HTERT RPE-1 (cell line): ENCODE results near the gene TOP2B.

ENCODE experiments used
- in situ Hi-C: fragments of 300-500 bp; cut with MboI; formaldehyde crosslinking; loops from 4 replicates; pipeline ENCODE4 v1.14.3; 2020; ENCODE audit warnings: low sequenced_read_pairs

Gene TOP2B

GRCh38 chr3:25566358-25566920, 98.3 kb downstream of the TOP2B start:
- in situ Hi-C loops, result no loop called here

DNA sequence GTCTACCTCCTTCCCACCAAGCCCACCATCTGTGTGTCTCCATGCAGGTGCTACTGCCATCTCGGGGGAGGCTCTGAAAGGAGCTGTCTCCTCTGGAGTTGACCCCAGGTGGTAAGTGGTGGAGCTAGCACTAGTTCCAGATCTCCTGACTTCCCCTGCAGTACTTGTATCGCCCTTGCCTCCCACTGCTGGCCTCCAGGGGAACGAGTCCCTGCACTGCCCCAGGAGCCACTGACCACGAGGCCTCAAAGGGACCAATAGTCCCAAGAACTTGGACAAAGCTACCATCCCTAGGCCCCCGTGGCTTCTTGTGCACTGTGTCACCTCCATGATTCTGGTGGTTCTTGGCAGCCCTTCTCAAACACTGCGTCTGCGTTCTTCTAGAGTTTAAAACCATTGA, 98.9 kb downstream of the TOP2B start:
- in situ Hi-C loops, result no loop called here

- in situ Hi-C loops, result no loop called here
Observed at GRCh38 chr3:25564075-25564474, 100.6 kb downstream of the TOP2B start.

DNA sequence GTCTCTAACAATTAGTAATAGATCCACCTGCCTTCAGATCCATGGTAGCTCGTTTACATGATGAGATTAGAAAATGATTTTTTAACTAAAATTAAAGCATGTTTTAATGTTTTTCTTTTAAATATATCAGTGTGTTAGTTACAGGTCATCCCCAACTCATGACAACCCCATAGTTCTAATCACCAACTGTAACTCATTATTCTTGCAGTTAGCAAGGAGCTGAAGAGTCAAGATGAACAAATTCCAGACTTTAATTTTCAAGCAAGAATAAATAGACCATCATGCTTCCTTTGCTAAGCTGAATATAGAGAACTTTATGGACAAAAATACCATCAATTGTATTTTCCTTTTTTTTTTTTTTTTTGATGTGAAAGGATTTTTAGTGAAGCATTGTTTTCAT, 101.1 kb downstream of the TOP2B start:
- in situ Hi-C loops, result no loop called here

DNA sequence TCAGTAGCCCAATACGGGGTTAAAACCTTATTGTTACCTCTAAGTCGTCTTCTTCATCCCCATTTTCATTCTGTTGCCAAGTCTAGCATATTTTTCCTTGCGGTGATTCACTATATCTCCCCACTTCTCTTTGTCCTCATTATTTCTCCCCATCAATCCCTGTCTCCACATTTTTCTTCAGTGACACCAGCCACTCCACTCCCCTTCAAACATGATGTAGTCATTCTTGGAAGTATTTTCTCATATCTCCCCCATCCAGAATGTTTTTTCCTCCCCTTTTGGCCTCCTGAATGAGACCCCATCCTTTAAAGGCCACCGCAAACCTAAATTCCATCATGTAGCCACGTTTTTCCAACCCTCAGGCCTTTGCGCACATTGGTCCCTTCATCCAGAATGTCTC, 105.9 kb downstream of the TOP2B start:
- in situ Hi-C loops, result no loop called here

DNA sequence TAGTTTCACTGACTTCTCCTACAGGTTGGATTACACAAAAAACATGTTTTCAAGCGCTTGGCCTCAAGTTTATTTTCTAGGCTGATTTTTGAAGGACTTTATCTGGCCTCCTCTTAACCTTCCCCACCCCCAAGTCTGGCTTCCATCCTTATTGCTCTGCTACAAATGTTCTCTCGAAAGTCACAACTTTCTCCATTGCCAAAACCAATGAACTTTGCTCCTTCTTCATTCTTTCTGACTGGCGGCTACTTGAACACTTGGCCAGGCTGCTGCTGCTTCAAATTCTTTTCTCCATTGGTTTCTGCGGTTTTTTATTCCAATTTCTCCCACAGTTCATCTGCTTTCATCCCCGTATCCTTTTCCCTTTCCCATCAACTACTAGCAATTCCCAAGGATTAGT, 106.6 kb downstream of the TOP2B start:
- in situ Hi-C loops, result no loop called here

DNA sequence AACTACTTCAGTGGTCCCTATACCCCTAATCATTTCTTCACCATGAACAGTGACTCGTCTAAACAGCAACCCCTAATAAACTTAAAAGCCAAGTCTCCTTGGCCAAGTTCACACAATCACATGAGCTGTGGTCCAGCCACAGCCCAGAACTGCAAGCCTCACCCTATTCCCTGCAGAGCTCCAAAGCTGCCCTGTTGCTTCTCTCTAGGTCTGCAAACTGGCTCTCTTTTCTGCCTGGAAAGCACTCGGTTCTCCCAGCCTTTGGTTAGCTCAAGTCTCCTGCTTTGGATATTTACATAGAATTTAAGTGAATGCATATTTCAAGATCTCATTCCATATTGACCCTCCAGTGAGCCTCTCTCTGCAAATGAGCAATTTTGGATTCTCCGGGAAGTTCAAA, 107.0 kb downstream of the TOP2B start:
- in situ Hi-C loops, result no loop called here

GRCh38 chr3:25556447-25556846, 108.3 kb downstream of the TOP2B start:
- in situ Hi-C loops, result no loop called here

DNA sequence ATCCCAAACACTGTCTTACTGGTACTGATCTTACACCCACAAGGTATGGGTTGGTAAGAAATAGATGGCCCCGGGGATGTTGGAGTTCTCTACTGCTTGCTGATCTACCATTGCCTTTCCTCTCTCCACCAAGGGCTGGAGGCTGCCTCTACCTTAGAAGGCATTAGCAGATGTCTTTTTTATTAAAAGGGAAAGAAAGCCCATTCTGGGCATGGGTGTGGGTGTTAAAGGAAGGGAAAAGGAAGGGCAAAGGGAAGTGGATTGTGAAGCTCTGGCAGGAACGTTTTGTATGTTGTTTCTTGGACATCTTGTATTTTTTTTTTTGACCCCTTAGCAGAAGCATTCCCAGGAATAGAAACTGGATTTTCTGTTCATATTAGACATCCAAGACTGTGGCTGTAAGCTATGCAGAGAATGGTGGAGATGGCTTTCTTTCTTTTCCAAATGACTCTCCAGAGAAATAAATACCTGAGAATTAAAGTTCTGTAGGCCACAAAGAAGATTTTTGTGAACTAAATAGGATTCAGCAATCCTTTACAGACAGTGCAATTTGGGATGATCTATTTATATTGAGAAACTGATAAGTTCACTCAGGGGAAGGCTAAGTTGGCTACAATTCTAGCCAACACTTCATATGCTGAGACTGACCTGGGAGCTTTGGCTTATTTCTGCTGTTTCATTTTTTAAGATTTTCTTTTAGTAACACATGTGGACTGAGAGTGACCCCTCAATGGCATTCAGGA, 108.8 kb downstream of the TOP2B start:
- in situ Hi-C loops, result no loop called here

- in situ Hi-C loops, result no loop called here
Observed at GRCh38 chr3:25554376-25554775, 110.3 kb downstream of the TOP2B start.

DNA sequence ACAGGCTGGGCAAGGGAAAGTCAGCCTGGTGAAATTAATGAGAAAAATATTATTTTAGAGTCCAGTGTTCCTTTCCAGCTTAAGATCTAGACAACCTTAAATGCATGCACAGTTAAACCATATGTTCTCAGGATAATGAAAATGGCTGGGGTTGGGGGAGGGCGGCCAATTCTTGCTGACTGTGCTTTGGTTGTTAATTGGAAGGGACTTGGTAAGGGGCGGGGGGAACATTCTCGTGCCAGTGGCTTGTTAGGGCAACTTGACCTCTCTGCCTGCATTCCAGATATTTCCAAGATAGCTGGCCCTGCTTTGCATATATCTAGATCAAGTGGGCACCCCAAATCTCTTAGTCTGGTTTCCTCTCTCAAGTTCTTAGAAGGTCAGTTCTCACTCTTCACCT, 112.5 kb downstream of the TOP2B start:
- in situ Hi-C loops, result no loop called here

- in situ Hi-C loops, result no loop called here
Observed at GRCh38 chr3:25548836-25549235, 115.9 kb downstream of the TOP2B start.

GRCh38 chr3:25547943-25548674, 116.6 kb downstream of the TOP2B start:
- in situ Hi-C loops, result no loop called here
